ENCODE data around the gene TRIM31.

DNA sequence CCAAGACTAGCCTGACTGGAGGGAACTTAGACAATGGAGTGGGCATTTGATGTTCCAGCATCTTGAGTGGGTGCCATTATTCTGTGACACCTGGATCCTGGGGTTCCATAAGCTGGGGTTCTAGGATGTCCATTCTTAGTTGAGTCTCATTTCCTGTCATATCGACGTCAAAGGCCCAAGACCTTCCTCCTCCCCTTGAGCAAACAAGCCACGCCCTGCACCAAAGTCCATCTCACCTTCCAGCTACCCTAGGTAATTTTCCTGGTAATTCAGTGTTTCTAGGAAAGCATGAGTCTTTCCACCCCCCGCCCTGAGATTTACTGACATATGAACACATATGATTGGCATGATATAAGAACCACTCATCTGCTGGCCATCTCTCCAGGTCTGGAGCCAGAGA lies 22.9 kb upstream of the TRIM31 start, which contains the start of gene TRIM40:
- TF ChIP-seq GATA3 (IDR thresholded peaks at IDR 0.05; ENCODE audit: low read depth, low read length) (no peak), GATA2 (IDR thresholded peaks at IDR 0.05; ENCODE audit: low read depth, low read length) (no peak)

All from SH-SY5Y (cell line).